SKM-1 (cell line): Measurements from ENCODE around the gene GALNT13.

Experiments used
- DNase-seq: peaks from one replicate; lab custom pipeline; 2025; ENCODE audit not compliant: unreplicated experiment; lab: John Stamatoyannopoulos, UW

Gene GALNT13

DNA sequence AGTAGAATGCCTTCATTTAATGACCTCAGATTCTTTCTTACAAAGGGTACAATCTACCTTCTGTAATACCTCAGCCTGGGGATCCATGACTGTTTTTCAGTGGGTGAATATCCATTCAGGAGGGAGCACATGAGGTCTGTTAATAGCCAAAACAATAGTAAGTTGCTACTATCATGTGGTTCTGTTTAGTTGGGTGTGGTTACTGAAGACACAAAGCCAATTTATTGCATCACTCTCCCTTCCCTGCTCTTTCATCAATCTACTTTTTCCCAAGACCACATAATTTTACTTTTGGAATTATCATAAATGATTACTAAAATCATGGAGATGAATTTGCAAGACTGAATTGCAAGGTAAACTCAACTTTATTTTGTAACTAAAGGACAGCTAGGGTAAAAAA, 254.2 kb downstream of the GALNT13 start:
- DNase-seq: no peak

DNA sequence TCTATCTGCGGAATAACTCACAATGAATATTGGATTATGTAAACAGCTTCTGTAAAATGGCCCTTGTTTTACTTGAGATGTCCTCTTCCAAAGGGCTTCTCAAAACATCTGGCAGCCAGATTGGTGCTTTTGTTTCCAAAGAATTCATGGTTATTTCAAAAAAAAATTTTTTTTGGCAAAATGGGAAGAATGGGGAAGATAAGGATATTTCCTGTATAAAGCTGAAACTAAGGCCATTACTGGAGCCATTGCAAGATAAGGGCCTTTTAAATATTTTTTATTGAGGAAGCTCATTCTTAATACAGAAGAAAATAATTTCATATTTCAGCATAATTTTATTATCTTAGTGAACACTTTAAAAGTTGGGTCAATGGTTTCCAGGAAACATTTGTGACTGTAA, 259.1 kb downstream of the GALNT13 start:
- no peak for DNase-seq

DNA sequence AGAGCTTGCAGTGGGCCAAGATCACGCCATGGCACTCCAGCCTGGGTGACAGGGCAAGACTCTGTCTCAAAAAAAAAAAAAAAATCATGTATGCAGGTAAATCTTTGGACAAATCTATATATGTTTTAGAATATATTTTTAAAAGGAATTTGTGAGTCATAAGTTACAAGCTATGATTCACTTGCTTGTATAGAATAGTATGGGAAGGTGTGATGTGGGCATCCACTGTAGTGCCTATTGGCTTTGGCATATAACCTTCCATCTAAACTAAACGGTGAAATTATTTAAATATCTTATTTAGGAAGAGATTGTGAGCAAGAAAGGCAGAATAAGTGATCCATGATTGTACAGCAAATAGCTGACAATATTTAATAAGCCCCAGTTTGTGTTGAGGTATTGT, 261.1 kb downstream of the GALNT13 start:
- DNase-seq: no peak

DNA sequence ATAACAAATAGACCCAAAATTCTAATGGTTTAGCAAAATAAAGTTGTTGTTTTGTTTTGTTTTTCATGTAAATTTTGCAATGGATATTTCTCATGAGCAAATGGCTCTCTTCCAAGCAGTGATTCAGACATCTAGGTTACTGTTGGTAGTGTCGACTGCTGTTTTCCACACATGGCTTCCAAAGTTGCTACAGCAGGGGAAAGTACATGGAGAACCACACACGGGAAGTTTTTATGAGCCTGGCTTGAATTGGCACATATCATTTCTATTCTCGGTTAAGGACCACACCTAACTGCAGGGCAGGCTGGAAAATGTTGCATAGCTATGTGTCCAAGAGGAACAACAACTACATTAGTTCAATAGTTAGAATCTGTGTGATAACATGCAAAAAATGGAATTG, 262.1 kb downstream of the GALNT13 start:
- DNase-seq: no peak

DNA sequence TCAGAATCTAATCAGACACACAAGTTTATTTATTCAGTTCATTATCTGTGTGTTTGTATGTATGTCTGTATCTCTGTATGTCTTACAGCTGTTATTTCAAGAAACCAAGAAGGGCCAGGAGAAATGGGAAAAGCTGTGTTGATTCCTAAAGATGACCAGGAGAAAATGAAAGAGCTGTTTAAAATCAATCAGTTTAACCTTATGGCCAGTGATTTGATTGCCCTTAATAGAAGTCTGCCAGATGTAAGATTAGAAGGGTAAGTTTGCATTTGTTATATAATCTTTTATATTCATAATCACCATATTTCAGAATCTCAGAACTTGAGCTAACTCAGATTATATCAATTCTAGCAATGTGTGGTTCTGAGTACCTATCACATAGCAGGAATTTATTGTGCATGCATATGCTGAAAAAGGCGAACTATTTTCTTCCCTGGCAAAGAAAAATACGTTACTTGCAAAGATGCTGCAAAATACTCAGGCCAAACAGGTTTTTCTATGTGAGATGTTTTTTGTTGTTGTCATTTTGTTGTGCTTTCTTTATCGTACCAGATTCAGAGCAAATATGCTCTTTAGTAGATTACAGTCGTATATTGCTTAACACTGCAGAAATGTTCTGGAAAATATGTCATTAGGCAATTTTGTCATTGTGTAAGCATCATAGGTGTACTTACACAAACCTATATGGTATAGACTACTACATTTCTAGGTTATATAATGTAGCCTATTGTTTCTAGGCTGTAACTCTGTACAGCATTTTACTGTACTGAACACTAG, 268.7 kb downstream of the GALNT13 start:
- DNase-seq: no peak

DNA sequence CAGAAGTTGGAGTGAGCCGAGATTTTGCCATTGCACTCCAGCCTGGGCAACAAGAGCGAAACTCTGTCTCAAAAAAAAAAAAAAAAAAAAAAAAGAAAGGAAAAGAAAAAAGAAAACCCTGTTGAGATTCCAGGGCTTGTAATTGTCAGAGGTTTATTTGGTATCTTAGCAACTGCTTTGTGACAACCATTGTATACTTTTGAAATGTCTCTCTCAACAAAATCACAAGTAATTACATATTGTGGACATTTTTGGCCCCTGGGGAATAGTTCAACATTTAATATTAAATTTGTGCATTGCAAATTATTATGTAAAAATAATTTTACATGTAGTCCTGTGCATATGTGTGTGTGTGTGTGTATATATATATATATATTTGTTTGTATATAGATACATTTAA, 270.8 kb downstream of the GALNT13 start:
- DNase-seq: no peak

DNA sequence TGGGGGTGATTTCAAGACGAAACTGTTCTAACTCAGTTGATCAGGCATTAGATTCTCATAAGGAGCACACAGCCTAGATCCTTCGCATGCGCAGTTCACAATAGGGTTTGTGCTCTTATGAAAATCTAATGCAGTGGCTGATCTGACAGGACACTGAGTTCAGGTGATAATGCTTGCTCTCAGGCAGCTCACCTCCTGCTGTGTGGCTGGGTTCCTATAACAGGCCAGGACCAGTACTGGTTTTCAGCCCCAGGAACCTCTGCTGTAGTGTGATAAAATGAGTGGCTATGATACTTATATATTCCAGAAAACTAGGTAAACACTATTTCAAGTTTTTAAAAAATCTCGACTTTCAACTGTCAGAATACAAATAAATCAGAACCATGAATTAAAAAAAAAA, 271.4 kb downstream of the GALNT13 start:
- DNase-seq: no peak

DNA sequence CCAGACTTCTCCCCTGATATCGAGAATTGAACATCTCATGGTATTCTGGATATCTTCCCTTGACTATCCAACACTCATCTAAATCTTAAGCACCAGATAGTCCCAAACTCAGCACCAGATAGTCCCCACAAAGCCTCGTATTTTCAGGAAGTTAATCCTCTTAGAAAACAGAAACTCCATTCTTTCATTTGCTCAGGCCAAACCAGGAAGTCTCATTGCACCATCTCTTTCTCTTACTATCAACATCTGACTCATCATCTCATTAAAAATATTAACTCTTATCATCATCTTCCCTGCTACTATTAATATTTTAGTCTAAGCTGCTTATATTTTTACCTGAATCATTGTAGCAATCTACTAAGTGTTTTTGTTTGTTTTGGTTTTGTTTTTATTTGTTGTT, 286.4 kb downstream of the GALNT13 start:
- DNase-seq: no peak

DNA sequence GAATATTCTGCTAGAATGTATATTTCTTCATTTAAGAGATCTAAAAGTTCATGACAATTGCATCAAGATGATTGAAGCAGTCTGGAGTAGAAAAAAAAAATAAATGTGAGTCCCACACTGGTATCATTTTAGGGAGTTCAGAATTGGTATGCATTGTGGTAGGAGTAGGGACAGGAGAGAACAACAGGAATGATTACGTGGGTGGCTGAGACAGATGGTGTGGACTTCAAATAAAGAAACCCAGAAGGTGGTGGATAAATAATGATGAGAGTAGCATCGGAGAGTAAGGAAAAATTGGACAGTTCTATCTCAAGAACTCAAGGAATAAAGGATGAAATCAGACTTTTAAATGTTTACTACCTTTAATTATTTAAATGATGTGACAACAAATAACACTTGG, 289.6 kb downstream of the GALNT13 start:
- DNase-seq: no peak

DNA sequence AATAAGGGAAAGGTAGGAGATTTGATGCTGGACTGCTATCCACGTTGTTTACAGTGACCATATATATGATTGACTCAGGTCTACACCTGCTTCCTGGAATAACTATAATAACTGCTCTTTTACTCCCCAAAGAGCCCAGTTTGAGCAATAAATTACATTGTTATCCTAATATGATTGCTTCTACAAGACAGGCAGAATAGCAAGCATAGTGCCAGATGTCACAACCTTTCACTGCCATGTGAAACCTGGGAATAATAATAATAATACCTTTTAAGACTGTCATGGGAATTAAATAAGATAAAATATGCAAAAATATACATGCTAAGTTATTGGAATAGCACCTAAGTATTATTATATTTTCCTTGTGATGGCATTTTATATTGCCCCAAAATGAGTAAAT, 298.7 kb downstream of the GALNT13 start:
- DNase-seq: no peak

DNA sequence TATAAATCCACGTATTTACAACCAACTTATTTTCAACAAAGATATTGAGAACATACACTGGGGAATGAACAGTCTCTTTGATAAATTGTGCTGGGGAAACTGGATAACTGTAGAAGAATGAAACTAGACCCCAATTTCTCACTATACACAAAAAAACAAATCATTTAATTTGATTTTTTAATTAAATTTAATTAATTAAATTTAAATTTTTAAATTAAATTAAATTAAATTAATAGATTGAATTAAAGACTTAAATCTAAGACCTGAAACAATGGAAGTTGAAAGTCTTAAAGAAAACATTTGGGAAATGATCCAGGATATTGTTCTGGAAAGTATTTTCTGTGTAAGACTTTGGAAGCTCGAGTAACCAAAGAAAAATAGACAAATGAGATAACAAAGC, 301.4 kb downstream of the GALNT13 start:
- no peak for DNase-seq

DNA sequence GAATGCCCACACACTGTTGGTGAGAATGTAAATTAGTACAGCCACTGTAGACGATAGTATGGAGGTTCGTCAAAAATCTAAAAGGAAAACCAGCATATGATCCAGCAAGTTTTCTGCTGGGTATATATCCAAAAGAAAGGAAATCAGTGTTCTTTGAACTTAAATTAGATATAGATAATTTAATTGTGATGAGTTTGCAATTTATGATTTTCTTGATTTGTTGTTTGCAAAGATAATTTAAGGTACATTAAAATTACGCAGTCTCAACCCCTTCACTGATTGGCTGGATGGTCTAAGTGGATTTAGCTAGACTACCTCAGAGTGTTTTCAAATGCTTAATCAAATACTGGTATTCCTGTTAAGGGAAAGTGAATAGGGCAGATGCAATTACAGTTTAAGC, 302.2 kb downstream of the GALNT13 start:
- no peak for DNase-seq

DNA sequence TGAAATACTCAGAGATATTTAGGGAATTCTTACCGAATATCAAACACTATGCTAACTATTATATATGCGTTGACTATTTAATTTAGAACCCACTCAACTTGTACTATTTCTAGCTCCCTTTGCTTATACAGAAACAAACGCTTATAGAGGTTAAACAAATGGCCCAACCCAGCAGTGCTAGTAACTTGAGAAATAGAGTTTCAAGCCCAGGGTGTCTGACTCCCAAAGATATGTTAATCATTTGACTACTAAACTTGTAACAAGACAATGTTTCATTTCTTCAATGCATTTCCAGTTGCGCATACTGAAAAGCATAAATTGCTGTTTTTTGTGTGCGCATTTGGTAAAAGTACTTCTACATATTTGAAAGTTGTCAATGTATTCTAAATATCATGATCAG, 310.3 kb downstream of the GALNT13 start:
- no peak for DNase-seq

DNA sequence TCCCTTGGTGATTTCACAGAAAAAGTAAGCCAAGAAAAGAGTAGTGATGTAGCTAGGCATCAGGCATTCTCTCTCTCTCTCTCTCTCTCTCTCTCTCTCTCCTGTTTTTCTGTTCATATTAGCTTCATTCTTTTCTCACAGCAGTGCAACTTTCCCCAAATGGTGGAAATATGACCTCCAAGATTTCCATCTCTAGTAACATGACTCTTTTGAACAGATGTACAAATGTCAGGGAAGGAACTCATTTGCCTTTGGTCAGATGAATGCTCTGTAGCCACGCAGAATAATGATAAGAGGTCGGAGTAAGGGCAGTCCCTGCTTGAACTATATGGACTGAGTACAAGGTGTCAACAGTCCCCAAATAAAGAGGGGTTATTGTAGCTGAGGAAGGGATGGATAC, 316.2 kb downstream of the GALNT13 start:
- DNase-seq: no peak

DNA sequence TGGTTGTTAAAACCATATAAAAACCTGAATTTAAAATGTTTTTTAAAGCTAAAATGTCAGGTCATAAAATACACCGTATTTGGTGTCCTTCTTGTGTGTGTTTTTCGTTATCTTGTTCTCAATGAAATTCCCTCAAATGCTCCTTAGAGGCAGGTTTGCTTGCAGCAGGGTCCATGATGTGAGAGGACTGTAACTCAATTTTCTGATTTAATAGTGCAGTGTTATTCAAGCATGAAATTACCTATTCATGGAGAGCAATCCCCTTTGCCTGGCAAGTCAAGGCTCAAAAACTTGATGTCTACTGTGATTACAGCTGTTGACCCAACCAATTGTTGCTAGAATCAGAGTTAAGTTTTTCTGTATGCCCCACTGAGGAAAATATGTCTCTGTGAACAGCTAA, 318.2 kb downstream of the GALNT13 start:
- DNase-seq: no peak

DNA sequence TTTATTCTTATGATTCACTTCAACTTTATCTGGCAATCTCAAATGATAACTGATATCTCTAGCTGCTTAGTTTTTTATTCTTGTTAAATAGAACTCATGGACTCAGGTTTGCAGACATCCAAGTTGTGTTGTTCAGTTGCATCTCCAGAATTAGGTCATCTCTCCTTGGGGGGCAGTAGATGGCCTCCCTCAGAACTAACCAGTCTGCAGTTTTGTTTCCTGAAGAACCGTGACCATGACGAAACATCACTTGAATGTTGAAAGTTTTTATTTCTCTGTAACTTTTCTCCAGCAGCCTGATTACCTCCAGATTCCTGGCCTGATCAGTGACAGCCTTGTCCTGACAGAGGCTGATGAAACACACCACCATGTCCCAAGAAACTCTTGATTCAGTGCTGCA, 321.5 kb downstream of the GALNT13 start:
- no peak for DNase-seq

DNA sequence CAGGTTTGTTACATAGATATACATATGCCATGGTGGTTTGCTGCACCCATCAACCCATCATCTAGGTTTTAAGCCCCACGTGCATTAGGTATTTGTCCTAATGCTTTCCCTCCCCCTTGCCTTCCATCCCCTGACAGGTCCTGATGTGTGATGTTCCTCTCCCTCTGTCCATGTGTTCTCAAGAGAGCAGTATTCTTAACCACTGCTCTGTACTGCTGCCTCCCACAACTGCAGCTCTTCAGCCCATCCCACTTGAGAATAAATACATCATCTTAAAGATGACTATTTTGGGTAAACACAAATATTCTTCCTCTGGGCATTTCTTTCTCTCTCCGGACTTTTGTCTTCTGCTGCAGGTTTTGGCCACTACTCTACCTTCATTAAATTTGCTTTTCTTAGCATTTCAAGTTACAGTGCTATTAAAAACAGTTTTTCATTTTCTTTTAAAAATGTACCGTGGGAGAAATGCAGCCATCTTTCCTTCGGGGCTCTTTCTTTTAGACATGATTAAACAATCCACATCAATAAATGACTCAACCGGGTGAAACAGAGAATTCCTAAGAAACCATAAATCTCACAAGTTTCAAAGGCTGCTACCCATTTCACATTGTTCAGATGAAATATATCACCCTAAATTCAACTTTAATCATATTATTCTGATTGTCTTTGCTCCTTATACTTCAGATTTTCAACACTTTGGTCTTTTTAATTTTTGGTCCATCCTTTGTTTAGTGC, 323.4 kb downstream of the GALNT13 start:
- DNase-seq: no peak

DNA sequence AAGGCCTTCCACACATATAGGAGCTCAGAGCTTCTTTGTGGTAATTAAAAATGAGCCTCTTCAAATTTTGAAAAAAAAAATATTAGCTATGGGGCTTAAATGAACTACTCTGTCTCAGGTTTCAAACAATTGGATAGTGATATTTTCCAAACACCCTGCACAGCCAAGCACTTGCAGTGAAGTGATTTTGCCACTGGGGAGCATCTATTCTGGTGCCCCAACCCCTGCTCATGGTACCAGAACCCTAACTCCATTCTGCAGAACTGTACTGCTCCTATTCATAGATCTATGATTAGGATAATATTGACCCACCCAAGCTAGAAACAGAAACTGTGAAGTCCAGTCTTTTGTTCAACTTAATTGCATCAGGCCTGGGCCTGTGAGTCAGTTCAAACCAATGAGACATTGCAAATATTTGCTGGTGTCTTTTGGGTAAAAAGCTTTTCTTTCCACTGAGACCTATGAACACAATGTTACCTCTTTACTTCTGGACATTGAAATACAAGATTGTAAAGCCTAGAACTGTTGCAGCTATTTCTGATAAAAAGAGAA, 324.0 kb downstream of the GALNT13 start:
- DNase-seq: no peak

DNA sequence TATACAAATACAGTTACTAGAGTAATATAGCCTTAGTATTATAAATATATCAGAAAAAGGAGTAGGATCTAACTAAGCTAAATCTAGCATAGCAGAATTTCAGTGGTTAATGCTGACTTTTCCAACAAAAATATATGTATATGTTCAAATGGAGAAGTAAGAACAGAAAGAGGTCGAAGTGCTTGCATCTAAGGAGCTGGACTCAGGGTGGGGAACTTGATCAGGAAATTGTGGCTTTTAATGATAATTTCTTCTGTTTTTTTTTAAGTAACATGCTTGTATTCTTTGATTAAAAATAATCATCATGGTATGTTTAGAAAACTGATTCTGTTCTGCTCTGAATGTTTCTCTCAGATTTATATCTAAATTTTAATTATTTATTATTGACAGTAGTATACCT, 327.1 kb downstream of the GALNT13 start:
- DNase-seq: no peak

DNA sequence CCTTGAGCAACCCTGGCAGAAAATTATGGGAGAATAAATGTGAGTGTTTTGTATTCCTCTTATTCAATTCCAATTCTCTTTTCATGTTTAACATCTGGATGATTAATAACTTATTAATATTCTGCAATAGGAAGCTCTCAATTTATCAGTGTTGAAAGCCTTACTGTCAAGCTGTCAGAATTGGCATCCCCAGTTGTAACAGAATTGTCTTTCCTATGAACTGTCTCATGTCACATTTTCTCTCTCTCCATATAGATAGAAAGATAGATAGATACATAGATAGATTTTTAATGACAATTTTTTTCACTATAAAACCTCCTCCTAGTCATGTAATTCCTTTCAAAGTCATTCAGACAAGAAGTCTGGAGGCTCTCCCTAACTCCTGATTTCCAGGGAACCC, 331.5 kb downstream of the GALNT13 start:
- no peak for DNase-seq

DNA sequence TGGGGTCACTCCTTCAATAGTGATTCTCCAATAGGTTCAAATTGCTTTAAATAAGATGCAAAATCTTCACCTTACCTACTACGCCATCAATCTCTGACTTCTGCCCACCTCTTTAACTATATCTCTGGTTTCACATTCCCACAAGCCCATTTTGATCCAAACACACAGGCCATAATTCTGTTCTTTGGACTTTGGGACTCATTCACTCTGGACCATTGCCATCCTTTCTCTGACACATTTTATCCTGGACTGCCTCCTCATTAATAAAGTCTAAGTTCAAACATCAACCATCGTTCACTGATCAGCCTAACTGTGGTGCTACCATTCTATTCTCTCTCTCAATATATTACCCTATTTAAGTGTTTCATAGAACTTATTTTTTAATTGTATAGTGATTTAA, 332.2 kb downstream of the GALNT13 start:
- DNase-seq: no peak

DNA sequence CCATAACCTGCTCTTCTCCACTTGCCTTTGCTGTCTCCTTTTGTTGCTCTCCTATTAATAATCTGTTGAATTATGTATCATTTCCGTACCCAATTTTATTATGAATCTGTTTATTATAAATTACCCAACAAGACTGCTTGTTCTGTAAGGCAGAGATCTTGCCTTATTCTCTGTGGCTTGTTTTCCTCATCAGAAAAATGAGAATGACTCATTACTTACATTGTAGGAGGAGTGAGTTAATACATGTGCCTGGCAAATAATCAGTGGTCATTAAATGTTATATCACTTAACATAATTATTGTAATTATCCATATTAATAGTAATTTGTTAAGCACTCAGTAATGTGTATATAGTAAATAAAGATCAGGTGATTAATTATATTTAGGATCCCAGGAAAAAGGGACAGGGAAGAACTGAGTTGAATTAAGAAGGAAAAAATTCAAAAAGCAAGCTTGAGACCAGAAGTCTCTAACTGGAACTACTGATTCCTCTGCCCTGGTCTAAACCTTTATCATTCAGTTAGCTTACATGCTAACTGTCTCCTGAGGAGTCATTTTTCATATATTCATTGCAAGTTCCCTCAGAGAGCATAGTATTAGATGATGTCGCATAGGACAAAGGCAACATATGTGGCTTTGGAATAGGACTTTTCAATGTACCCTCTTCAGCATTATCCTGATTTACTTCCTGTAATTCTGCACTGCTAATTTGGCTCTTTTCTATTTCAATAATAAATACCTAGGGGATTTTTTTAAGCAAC, 335.7 kb downstream of the GALNT13 start:
- DNase-seq: no peak
